ENCODE data around the gene GMPR.

GMPR gene

GRCh38 chr6:16286151-16286522 lies 47.8 kb downstream of the GMPR start (continued):
- TF ChIP-seq PATZ1 (CRISPR knock-in tag; IDR thresholded peaks at IDR 0.05; ENCODE audit: borderline replicate concordance), result no peak

- ATAC-seq, result no peak
Observed at GRCh38 chr6:16288163-16288562, 49.8 kb downstream of the GMPR start.

GRCh38 chr6:16291739-16292138 lies 53.4 kb downstream of the GMPR start:
- no peak for ATAC-seq
- TF ChIP-seq ZNF8 (CRISPR knock-in tag; IDR thresholded peaks at IDR 0.05) (no peak), GLIS3 (CRISPR knock-in tag; IDR thresholded peaks at IDR 0.05) (no peak), CSDC2 (CRISPR knock-in tag; IDR thresholded peaks at IDR 0.05) (no peak), PATZ1 (CRISPR knock-in tag; IDR thresholded peaks at IDR 0.05; ENCODE audit: borderline replicate concordance) (no peak), ARNTL (CRISPR knock-in tag; IDR thresholded peaks at IDR 0.05; ENCODE audit: borderline replicate concordance, low read depth) (no peak), TCF4 (CRISPR knock-in tag; IDR thresholded peaks at IDR 0.05; ENCODE audit: borderline replicate concordance) (no peak), CSRNP3 (CRISPR knock-in tag; IDR thresholded peaks at IDR 0.05) (no peak), TSHZ2 (CRISPR knock-in tag; IDR thresholded peaks at IDR 0.05) (no peak), ZFP3 (CRISPR knock-in tag; IDR thresholded peaks at IDR 0.05) (no peak), ZC3H10 (CRISPR knock-in tag; IDR thresholded peaks at IDR 0.05) (no peak), RARB (CRISPR knock-in tag; IDR thresholded peaks at IDR 0.05) (no peak), ISL1 (CRISPR knock-in tag; IDR thresholded peaks at IDR 0.05) (no peak), PPARA (CRISPR knock-in tag; IDR thresholded peaks at IDR 0.05; ENCODE audit: borderline replicate concordance) (no peak), ESRRG (CRISPR knock-in tag; IDR thresholded peaks at IDR 0.05) (no peak)

More at GRCh38 chr6:16288163-16288562, 49.8 kb downstream of the GMPR start:
- no peak for TF ChIP-seq SNAI2 (CRISPR knock-in tag; IDR thresholded peaks at IDR 0.05)
- TF ChIP-seq TSHZ2 (CRISPR knock-in tag; IDR thresholded peaks at IDR 0.05), result no peak
- TF ChIP-seq ZFP3 (CRISPR knock-in tag; IDR thresholded peaks at IDR 0.05), result no peak
- no peak for TF ChIP-seq ESRRG (CRISPR knock-in tag; IDR thresholded peaks at IDR 0.05)
- TF ChIP-seq PPARA (CRISPR knock-in tag; IDR thresholded peaks at IDR 0.05; ENCODE audit: borderline replicate concordance), result no peak
- no peak for TF ChIP-seq ARNTL (CRISPR knock-in tag; IDR thresholded peaks at IDR 0.05; ENCODE audit: borderline replicate concordance, low read depth)
- no peak for TF ChIP-seq RARB (CRISPR knock-in tag; IDR thresholded peaks at IDR 0.05)
- TF ChIP-seq ZNF70 (CRISPR knock-in tag; IDR thresholded peaks at IDR 0.05), result no peak
- no peak for TF ChIP-seq OSR1 (CRISPR knock-in tag; IDR thresholded peaks at IDR 0.05)

GRCh38 chr6:16292432-16292831 lies 54.0 kb downstream of the GMPR start:
- TF ChIP-seq CSRNP3 (CRISPR knock-in tag; IDR thresholded peaks at IDR 0.05) (no peak), BACH2 (CRISPR knock-in tag; IDR thresholded peaks at IDR 0.05; ENCODE audit: borderline replicate concordance) (no peak)
- ATAC-seq, result no peak
